SW480 (cell line): ENCODE measurements around the gene VPREB3.
"Not testable (repeated sequence)": the region's sequence is repeated elsewhere in the genome, so short reads cannot be mapped to it uniquely, and the experiment has no call there.

Experiments
- DNase-seq: peaks from one replicate; pipeline ENCODE4 v3.0.0-alpha.2; 2016; ENCODE audit warnings: low spot score

The VPREB3 gene

GRCh38 chr22:23742505-23743264 is 11.5 kb downstream of the VPREB3 start:
- DNase-seq, result no peak

- DNase-seq, result no peak
Measured at GRCh38 chr22:23737696-23738095, 16.5 kb downstream of the VPREB3 start.

- not testable (repeated sequence) for DNase-seq
Measured at GRCh38 chr22:23728108-23728507, 26.1 kb downstream of the VPREB3 start.

- no peak for DNase-seq
Measured at GRCh38 chr22:23722724-23723123, 31.5 kb downstream of the VPREB3 start.

- no peak for DNase-seq
Measured at GRCh38 chr22:23722160-23722559, 32.1 kb downstream of the VPREB3 start.

GRCh38 chr22:23720855-23721254 is 33.4 kb downstream of the VPREB3 start:
- no peak for DNase-seq

- DNase-seq, result no peak
Measured at GRCh38 chr22:23718371-23719165, 35.7 kb downstream of the VPREB3 start.

- peak; percentile 69 for DNase-seq
Measured at GRCh38 chr22:23716811-23717801, 37.1 kb downstream of the VPREB3 start.

GRCh38 chr22:23715806-23716375 is 38.3 kb downstream of the VPREB3 start:
- peak; percentile 33 for DNase-seq

GRCh38 chr22:23714596-23715578 is 39.3 kb downstream of the VPREB3 start:
- no peak for DNase-seq

- no peak for DNase-seq
Measured at GRCh38 chr22:23713696-23714595, 40.3 kb downstream of the VPREB3 start.

GRCh38 chr22:23712256-23712655 is 42.0 kb downstream of the VPREB3 start:
- DNase-seq, result no peak

GRCh38 chr22:23709107-23709506 is 45.1 kb downstream of the VPREB3 start:
- no peak for DNase-seq

- DNase-seq, result no peak
Measured at GRCh38 chr22:23708270-23708669, 46.0 kb downstream of the VPREB3 start.

- no peak for DNase-seq
Measured at GRCh38 chr22:23705358-23705757, 48.9 kb downstream of the VPREB3 start.

- DNase-seq, result no peak
Measured at GRCh38 chr22:23704829-23705228, 49.4 kb downstream of the VPREB3 start.

GRCh38 chr22:23704062-23704461 is 50.2 kb downstream of the VPREB3 start:
- no peak for DNase-seq
